Fibroblast of lung (primary cell): Measurements from ENCODE around the gene FAM170B. TPM values are rescaled to one million over a fixed set of nuclear protein-coding genes. Genes with fewer than 3 reads are reported as not detected.
A peak's percentile ranks its signal among the peaks of the same experiment; 100 is the strongest.

ENCODE experiments used
- DNase-seq, 2 donors: peaks; one replicate each; pipeline versions ENCODE4 v3.0.0 to v3.0.0-alpha.2; 2010; ENCODE audit warnings: low read depth in 2 of 2
- H2AFZ ChIP-seq: 2 replicates; pipeline ENCODE4 v1.5.1; 2012; ENCODE audit warnings: low read length, control low read depth, inconsistent platforms
- H3K27ac ChIP-seq: 2 replicates; pipeline ENCODE4 v1.5.1; 2011; ENCODE audit warnings: low read length, control low read depth; ENCODE audit not compliant: insufficient read depth
- H3K27me3 ChIP-seq: 2 replicates; pipeline ENCODE4 v1.5.1; 2011; ENCODE audit warnings: mild to moderate bottlenecking, low read length; ENCODE audit not compliant: control insufficient read depth, insufficient read depth
- H3K36me3 ChIP-seq: 2 replicates; pipeline ENCODE4 v1.5.1; 2011; ENCODE audit warnings: low read length; ENCODE audit not compliant: control insufficient read depth, insufficient read depth
- H3K4me1 ChIP-seq: 2 replicates; pipeline ENCODE4 v1.5.1; 2011; ENCODE audit warnings: low read length; ENCODE audit not compliant: control insufficient read depth, insufficient read depth; ENCODE audit errors: extremely low read depth
- H3K4me2 ChIP-seq: 2 replicates; pipeline ENCODE4 v1.5.1; 2011; ENCODE audit warnings: low read length, control low read depth; ENCODE audit not compliant: insufficient read depth; ENCODE audit errors: extremely low read depth
- H3K4me3 ChIP-seq, 4 experiments: fragments of 200-600 bp in 1 of 4; sonication (generic) in 1 of 4; replicated peaks in 1 of 4; 2 replicates each; pipeline ENCODE4 v1.5.1; 2011 to 2016; ENCODE audit warnings: low read length in 4 of 4, low read depth in 3 of 4, mild to moderate bottlenecking in 3 of 4, control low read depth in 2 of 4, inconsistent platforms in 1 of 4, mixed read lengths in 1 of 4; ENCODE audit not compliant: insufficient read depth in 1 of 4; ENCODE audit errors: control extremely low read depth in 1 of 4
- H3K79me2 ChIP-seq: 2 replicates; pipeline ENCODE4 v1.5.1; 2012; ENCODE audit warnings: mild to moderate bottlenecking, low read length, inconsistent platforms; ENCODE audit not compliant: control insufficient read depth, insufficient read depth
- H3K9ac ChIP-seq: 2 replicates; pipeline ENCODE4 v1.5.1; 2011; ENCODE audit warnings: mild to moderate bottlenecking, low read length, control low read depth; ENCODE audit not compliant: insufficient read depth
- H3K9me3 ChIP-seq: 2 replicates; pipeline ENCODE4 v1.5.1; 2012; ENCODE audit warnings: low read depth, low read length; ENCODE audit not compliant: control insufficient read depth, insufficient read depth
- H4K20me1 ChIP-seq: 2 replicates; pipeline ENCODE4 v1.5.1; 2011; ENCODE audit warnings: low read length; ENCODE audit not compliant: control insufficient read depth, insufficient read depth; ENCODE audit errors: extremely low read depth
- EZH2 ChIP-seq: IDR thresholded peaks from 2 replicates; pipeline ENCODE4 v1.5.1; 2012; ENCODE audit warnings: low read length, control low read depth, mild to moderate bottlenecking; ENCODE audit errors: missing control alignments
- polyA plus RNA-seq, 2 donors: library from polyadenylated mRNA; depleted of rRNA in 1 of 2; stranded (reverse) in 1 of 2; unstranded in 1 of 2; fragments of >200 nt; gene quantifications; 2 replicates each; pipeline ENCODE4 v1.2.1, GENCODE V29; 2011 to 2012; ENCODE audit warnings: missing spikeins in 1 of 2
- total RNA-seq: library from RNA; depleted of rRNA; stranded (reverse); fragments of >200 nt; gene quantifications from 2 replicates; pipeline ENCODE4 v1.2.1, GENCODE V29; 2014
- TF ChIP-seq, protein P1 (sequence below), 2 donors: IDR thresholded peaks in 1 of 2; conservative IDR thresholded peaks in 1 of 2; 1 replicate in 1 of 2; 2 replicates in 1 of 2; pipeline ENCODE4 v1.5.1; 2011 to 2012; ENCODE audit warnings: low read length in 2 of 2, control low read depth in 1 of 2, inconsistent platforms in 1 of 2, low read depth in 1 of 2, mild to moderate bottlenecking in 1 of 2

The FAM170B gene
- total and polyA plus RNA-seq, 2 donors (not counting 1 experiment from before 2014, with no cell fraction given), result not detected

DNA sequence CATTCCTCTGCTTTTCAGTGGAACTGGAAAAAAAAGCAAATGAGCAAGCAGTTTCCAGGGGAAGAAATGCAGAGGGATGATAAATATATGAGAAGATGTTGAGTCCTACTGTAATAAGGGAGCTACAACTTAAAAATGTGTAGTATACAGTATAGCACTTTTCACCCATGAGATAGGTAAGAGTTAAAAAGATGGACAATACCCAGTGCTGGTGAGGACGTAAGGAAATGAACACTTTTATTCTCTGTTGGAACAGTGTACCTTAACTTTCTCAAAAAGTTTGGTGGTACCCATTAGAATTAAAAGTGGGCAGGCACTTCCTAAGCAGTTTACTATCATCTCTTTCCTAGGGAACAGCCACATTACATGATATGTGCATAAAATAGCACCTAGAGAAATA is 2.7 kb upstream of the FAM170B start:
- no peaks in the 10 kb centered on the region for H4K20me1 ChIP-seq
- H3K79me2 ChIP-seq, result no peaks in the 10 kb centered on the region
- H3K9me3 ChIP-seq, result no peaks in the 10 kb centered on the region
- H2AFZ ChIP-seq, result no peak overlapping the region
- H3K9ac ChIP-seq, result no peak overlapping the region
- TF ChIP-seq, protein P1, sequence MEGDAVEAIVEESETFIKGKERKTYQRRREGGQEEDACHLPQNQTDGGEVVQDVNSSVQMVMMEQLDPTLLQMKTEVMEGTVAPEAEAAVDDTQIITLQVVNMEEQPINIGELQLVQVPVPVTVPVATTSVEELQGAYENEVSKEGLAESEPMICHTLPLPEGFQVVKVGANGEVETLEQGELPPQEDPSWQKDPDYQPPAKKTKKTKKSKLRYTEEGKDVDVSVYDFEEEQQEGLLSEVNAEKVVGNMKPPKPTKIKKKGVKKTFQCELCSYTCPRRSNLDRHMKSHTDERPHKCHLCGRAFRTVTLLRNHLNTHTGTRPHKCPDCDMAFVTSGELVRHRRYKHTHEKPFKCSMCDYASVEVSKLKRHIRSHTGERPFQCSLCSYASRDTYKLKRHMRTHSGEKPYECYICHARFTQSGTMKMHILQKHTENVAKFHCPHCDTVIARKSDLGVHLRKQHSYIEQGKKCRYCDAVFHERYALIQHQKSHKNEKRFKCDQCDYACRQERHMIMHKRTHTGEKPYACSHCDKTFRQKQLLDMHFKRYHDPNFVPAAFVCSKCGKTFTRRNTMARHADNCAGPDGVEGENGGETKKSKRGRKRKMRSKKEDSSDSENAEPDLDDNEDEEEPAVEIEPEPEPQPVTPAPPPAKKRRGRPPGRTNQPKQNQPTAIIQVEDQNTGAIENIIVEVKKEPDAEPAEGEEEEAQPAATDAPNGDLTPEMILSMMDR (conservative IDR thresholded peaks at IDR 0.05 in 1 of 2, IDR thresholded peaks at IDR 0.05 in 1 of 2; ENCODE audit: low read depth in 1 of 2, low read length in 2 of 2), result no peak
- TF ChIP-seq EZH2, result no peak
- no peak overlapping the region for H3K27ac ChIP-seq
- no peak for DNase-seq
- H3K4me2 ChIP-seq, result no peak overlapping the region
- peaks cover 26% of the 10 kb centered on the region for H3K4me1 ChIP-seq
- H3K27me3 ChIP-seq, result peaks cover 23% of the 10 kb centered on the region
- no peak overlapping the region for H3K4me3 ChIP-seq
- H3K36me3 ChIP-seq, result no peaks in the 10 kb centered on the region

- H2AFZ ChIP-seq, result no peak overlapping the region
- no peaks in the 10 kb centered on the region for H3K9me3 ChIP-seq
- H3K36me3 ChIP-seq, result no peaks in the 10 kb centered on the region
- no peak overlapping the region for H3K27ac ChIP-seq
- no peak overlapping the region for H3K9ac ChIP-seq
- no peaks in the 10 kb centered on the region for H3K79me2 ChIP-seq
- no peaks in the 10 kb centered on the region for H4K20me1 ChIP-seq
- peaks cover 25% of the 10 kb centered on the region for H3K27me3 ChIP-seq
- TF ChIP-seq EZH2, result no peak
- peak; percentile 18 to 58 for DNase-seq
- no peak overlapping the region for H3K4me2 ChIP-seq
- peaks cover 21% of the 10 kb centered on the region for H3K4me1 ChIP-seq
- no peak overlapping the region for H3K4me3 ChIP-seq
Observed at GRCh38 chr10:49135575-49136313, 1.9 kb upstream of the FAM170B start.

GRCh38 chr10:49134327-49134726 is 506 bp upstream of the FAM170B start:
- no peak for DNase-seq
- Histone ChIP-seq H2AFZ (no peak overlapping the region), H3K4me1 (peaks cover 8% of the 10 kb centered on the region), H3K27ac (no peak overlapping the region), H3K79me2 (no peaks in the 10 kb centered on the region), H3K9me3 (no peaks in the 10 kb centered on the region), H3K36me3 (no peaks in the 10 kb centered on the region), H4K20me1 (no peaks in the 10 kb centered on the region), H3K27me3 (peaks cover 33% of the 10 kb centered on the region), H3K4me3 (no peak overlapping the region), H3K4me2 (no peak overlapping the region), H3K9ac (no peak overlapping the region)
- TF ChIP-seq EZH2, result no peak
- TF ChIP-seq, protein P1 (conservative IDR thresholded peaks at IDR 0.05 in 1 of 2, IDR thresholded peaks at IDR 0.05 in 1 of 2; ENCODE audit: low read depth in 1 of 2, low read length in 2 of 2), result no peak
